NCI-H446 (cell line): ENCODE results near the gene COL20A1.

Experiments
- DNase-seq, 2 experiments: peaks; one replicate each; lab custom pipeline; 2025; lab: John Stamatoyannopoulos, UW

The COL20A1 gene

DNA sequence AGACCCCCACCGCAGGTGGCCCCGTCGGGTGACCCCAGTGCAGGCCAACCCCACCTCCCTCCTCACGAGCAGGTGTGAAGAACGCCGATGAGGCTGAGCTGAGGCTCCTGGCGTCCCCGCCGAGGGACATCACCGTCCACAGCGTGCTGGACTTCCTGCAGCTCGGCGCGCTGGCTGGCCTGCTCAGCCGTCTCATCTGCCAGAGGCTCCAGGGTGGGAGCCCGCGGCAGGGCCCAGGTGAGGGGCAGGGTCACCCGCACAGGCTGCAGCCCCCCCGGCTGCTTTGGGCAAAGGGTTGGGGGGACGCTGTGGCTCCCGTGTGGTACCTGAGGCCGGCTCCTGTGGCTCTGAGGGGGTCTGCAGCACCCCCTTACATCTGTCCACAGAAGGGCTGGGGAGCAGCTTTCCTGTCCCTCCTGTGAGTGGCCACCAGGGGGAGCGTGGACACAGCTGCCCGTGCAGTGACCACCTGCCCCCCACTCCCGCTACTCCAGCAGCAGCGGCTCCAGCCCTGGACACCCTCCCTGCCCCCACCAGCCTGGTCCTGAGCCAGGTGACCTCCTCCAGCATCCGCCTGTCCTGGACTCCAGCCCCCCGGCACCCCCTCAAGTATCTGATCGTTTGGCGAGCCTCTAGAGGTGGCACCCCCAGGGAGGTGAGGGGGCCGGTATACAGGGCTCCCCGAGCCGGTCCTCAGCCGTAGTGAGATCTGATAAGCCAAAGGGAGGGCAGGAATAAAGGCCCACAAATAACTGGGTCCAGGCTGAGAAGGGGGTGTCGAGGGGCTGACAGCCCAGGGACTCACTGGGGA lies 16.5 kb downstream of the COL20A1 start:
- DNase-seq, result peak in 1 of 2 experiments; percentile 46

DNA sequence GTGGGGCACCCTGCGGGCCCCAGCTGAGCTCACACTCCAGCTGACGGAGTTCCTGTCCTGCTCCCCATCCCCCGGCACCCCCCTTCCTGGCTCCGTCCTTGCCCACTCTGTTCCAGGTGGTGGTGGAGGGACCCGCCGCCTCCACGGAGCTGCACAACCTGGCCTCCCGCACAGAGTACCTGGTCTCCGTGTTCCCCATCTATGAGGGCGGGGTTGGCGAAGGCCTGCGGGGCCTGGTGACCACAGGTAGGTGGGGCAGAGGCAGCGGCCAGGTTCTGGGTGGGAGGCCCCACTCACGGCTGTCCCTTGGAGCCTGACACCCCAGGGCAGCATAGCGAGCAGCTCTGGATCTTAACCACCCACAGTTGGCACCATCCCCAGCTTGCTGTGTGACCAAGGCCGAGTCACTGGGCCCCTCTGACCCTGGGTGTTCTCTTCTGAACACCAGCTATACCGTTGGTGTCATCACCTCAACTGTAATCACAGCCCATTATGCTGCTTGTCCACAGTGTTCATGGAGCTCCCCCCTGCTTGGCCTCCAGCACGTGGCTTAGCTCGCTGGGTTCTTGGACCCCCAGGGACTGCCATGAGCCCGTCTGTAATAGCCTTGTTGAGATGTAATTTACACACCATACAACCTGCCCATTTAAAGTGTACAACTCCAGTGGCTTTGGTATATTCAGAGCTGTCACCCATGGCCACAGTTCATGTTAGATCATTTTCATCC lies 17.4 kb downstream of the COL20A1 start:
- no peak for DNase-seq

DNA sequence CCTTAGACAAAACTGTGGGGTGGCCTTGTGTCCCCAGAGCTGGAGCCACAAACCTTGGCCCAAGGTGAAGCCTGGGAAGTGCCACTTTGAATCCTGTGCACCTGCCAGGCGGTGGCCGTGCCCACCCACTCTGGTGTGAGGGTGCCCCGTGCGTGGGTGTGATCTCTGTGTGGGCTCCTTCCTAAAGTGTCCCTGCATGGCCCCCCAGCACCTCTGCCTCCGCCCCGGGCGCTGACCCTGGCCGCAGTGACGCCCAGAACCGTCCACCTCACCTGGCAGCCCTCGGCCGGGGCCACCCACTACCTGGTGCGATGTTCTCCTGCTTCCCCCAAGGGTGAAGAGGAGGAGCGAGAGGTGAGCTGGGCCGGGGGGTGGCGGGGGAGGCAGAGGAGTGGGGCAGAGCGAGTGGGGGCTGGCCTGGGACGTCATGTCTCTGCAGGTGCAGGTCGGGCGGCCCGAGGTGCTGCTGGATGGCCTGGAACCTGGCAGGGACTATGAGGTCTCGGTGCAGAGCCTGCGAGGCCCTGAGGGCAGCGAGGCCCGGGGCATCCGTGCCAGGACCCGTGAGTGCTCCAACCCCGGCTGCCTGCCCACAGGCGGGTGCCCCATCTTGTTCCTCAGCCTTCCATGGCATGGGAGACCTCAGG lies 18.3 kb downstream of the COL20A1 start:
- no peak for DNase-seq

DNA sequence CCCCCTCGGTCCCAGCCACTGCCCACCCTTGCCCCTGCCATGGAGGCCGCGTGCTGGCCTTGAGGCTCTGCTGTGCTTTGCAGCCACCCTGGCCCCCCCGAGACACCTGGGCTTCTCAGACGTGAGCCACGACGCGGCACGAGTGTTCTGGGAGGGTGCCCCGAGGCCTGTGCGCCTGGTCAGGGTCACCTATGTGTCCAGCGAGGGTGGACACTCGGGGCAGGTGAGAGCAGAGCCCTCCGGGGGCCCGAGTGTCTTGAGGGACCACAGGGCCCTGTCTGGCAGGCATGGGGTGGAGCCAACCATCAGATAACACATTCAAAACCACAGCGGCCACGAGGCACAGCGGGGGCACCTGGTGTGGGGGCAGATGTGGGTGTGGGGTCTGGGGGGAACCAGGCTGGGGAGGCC lies 18.9 kb downstream of the COL20A1 start:
- no peak for DNase-seq

DNA sequence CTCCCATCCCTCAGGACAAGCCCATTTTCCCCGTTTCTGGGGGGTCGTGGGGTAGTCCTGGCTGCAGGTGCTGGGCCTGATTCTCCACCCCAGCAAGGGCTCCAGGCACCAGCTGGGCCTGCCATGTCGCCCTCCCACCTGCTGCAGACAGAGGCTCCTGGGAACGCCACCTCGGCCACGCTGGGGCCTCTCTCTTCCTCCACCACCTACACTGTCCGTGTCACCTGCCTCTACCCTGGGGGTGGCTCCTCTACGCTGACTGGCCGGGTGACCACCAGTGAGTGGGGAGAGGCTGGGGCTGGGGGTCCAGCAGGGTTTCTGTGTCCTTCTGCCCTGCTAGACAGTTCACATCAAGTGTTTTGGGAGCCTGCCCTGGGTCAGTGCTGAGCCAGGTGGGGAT lies 19.3 kb downstream of the COL20A1 start:
- no peak for DNase-seq

DNA sequence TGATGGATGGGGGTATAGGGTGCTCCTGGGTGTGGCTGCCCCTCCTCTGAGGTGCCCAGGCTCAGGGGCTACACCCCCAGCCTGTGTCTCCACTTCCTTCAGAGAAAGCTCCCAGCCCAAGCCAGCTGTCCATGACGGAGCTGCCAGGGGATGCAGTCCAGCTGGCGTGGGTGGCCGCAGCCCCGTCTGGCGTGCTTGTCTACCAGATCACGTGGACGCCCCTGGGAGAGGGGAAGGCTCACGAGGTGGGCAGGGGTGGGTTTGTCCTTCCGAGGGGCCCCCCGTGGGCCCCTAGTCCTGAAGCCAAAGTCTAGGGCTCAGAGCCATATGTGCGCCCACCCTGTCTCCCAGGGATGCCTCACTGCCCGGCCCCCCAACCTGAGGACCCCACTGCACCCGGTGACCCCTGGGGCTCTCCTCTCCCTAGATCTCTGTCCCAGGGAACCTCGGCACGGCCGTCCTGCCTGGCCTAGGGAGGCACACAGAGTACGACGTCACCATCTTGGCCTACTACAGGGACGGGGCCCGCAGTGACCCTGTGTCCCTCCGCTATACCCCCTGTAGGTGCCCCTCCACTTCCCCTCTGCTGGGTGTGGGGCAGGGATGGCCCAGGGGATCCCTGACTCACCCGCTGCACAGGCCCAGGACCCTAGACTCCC lies 19.8 kb downstream of the COL20A1 start:
- peak in 1 of 2 experiments; percentile 27 for DNase-seq

DNA sequence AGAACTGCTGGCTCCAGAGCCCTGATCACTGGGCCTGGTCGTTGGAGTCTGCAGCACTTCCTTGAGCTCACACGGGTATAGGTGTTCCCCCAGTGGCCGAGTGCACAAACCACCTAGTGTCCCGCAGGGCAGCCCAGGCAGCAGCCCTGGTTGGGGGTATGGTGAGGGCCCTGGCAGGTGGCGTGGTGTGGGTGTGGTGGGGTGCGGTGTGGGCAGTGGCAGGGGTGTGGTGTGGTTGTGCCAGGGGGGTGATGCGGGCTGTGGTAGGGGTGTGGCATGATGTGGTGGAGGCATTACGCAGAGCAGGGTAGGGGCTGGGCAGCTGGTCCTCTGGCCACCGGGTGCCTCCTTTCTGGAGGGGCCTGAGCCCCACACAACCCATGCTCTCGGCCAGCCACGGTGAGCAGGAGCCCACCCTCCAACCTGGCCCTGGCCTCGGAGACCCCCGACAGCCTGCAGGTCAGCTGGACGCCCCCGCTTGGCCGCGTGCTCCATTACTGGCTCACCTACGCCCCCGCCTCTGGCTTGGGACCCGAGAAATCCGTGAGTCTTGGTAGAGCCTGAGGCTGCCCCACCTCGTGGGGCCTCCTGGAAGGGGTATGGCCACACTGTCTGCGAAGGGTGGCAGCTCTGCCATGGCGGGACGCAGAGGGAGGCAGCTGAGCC lies 20.5 kb downstream of the COL20A1 start:
- DNase-seq, result no peak

DNA sequence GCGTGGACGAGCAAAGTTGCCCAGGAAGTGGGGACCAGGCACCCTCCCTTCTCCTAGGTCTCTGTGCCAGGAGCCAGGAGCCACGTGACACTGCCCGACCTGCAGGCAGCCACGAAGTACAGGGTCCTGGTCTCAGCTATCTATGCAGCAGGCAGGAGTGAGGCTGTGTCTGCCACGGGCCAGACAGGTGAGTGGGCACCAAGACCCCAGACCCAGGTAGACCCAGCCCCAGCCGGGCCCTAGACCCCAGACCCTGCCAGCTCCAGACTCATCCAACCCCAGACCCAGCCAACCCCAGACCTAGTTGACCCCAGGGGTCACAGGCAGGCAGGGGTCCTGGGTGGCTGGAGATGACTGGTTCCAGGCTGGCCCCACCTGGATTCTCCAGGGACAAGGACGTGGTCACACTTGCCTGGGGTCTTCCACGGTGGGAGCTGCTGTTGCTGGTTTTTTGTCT lies 21.1 kb downstream of the COL20A1 start:
- no peak for DNase-seq

DNA sequence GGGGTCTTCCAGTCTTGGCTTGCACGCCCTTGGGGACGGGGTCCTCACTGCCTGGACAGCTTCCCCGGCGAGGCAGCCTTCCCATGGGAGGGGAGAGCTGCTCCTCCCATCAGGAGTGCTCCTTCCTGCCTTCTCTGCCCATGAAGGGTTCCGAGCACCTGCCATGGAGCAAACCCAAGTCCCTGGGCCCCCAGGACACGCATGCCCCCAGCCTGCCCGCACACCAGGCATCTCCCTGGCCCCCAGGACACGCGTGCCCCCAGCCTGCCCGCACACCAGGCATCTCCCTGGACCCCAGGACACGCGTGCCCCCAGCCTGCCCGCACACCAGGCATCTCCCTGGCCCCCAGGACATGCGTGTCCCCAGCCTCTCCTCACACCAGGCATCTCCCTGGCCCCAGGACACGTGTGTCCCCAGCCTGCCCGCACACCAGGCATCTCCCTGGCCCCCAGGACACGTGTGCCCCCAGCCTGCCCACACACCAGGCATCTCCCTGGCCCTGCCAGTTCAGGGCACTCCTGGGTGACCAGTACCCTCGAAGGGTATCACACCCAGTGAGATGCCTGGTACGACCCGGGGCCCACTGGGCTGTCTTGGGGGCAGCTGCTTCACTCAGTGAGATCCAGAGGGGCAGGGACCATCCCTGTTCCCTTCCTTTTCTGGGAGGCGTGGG lies 21.7 kb downstream of the COL20A1 start:
- DNase-seq, result no peak

DNA sequence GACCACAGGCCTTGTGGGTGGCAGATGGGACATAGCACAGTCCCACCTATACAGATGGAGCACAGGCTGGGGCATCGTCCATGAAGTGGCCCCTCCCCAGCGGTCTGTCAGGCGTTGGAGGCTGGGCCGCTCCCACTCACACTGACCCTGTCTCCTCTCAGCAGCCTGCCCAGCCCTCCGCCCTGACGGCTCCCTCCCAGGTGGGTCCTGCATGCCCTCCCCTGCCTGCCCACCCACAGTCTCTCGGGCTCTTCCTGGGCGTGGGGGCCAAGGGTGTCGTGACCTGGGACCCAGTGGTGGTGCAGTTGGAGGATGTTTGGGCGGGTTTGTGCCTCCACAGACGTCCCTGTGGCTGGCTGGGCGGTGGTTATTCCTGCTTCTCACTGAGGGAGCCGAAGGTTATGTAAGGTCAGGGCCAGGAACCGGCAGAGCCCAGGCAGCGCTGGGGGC lies 22.3 kb downstream of the COL20A1 start:
- no peak for DNase-seq

DNA sequence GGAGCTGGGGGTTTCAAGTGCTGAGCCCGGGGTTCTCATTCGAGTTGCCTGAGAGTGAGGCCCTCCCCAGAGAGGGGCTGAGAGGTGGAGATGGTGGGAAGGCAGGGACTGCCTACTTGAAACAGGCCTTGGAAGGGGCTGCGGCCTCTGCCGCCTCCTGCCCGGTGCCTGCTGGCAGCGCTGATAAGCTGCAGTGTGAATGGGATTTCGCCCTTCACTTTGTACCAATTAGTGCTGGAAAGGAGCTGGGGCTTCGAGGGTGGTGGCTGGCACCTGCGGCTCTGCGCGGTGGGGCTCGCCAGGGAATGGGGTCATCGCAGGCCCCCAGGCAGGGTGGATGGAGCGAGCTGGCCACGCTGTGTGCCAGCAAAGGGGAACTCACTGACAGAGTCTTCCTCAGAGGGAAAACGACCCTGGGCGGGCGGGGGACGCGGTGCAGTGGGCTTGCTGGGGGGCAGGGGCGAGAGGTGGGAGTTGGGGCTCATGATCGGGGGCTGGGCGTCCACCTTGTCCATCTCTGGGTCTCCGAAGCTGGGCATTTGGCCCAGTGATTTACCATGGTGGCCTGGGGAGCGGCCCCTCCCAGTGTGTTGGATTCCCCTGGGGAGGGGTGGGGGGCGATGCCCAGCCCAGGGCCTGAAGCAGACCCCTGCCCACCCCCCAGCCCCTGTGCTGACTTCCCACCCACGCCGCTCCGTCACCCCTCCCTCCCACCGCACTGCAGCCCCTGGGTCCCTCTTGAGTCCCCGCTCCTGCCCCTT lies 22.9 kb downstream of the COL20A1 start:
- no peak for DNase-seq

DNA sequence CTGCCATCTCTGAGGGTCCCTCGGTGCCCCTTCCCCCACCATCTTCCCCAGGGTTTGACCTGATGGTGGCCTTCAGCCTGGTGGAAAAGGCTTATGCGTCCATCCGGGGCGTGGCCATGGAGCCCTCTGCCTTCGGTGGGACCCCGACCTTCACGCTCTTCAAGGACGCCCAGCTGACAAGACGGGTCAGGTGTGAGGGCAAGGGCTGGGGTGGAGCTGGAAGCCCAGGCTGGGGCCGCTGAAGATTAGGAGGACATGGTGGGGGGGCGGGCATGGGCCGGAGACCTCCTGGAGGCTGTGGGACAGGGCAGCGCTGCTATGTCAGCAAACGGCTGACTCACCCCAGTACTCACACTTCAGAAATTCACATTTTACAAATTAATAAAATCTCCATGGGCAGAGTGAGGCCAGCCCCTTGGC lies 23.5 kb downstream of the COL20A1 start:
- no peak for DNase-seq

DNA sequence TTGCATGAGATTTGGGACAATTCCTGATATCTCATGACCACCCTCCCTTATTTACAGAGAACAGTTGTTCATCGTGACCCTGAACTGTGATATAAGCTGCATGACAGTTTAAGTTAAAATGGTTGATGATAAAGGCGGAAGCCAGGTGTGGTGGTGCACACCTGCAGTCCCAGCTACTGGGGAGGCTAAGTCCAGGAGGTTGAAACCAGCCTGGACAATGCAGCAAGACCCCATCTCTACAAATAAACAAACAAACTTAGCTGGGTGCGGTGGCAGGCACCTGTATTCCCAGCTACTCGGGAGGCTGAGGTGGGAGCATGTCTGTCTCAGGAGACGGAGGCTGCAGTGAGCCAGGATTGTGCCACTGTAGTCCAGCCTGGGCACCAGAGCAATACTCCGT lies 24.1 kb downstream of the COL20A1 start:
- no peak for DNase-seq

DNA sequence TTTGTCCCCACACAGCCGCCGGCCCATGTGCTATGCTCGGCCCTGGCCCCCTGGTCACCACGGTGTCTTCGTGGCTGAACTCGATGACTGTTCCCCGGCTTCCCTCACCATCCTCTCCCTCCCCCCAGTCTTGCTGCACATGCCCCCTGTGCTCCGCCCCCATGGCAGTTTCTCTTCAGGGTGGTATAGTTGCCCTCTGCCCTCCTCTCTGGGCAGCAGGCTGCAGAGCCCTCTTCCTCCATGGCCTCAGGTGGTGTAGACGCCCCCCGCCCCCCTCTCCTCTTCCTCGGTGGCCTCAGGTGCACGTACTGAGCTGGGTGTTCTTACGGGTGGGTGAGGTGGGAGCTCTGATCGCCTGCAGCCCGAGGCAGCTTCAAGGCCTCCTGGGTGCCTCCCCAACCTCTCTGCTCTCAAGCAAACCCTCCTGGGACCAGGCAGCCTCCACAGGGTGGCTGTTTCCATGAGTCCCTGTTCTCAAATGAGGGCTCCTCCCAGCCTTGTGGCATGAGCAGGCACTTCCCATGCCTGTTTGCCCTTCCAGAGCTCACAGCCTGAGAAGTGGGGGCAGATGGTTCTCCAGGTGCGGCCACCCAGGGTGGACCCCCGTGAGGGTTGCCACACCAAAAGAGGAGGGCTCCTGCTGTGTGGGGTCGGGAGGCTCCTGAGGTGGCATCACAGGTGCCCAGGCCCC lies 24.8 kb downstream of the COL20A1 start:
- DNase-seq, result no peak

DNA sequence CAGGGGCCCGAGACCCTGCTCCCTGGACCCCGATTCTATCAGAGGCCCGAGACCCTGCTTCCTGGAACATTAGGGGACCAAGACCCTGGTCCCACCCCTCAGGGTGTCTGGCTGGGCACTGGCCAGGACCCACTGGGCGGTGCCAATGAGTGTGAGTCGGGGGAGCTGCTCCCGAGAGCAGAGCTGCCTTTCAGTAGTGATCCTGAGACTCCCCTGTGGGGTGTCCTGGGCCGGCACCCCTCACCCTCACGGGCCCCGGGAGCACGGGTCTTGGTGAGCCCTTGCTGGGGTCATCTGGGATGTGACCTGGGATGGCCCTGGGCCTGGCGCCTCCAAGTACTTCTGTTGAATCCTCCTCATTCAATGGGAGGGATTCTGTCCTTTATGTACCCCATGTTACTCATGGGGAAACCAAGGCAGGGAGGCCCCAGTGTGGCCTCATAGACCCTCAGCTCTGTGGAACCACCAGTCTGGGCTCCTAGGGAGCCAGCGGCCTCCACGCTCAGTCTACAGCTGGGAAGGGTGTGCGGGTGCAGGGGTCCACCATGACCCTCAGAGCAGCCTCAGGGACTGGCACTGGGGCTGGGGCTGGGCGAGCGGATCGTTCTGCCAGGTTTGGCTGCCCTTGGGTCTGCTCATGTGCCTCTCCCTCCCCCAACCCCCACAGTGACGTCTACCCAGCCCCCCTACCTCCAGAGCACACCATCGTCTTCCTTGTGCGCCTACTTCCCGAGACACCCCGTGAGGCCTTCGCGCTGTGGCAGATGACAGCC lies 25.6 kb downstream of the COL20A1 start:
- no peak for DNase-seq

DNA sequence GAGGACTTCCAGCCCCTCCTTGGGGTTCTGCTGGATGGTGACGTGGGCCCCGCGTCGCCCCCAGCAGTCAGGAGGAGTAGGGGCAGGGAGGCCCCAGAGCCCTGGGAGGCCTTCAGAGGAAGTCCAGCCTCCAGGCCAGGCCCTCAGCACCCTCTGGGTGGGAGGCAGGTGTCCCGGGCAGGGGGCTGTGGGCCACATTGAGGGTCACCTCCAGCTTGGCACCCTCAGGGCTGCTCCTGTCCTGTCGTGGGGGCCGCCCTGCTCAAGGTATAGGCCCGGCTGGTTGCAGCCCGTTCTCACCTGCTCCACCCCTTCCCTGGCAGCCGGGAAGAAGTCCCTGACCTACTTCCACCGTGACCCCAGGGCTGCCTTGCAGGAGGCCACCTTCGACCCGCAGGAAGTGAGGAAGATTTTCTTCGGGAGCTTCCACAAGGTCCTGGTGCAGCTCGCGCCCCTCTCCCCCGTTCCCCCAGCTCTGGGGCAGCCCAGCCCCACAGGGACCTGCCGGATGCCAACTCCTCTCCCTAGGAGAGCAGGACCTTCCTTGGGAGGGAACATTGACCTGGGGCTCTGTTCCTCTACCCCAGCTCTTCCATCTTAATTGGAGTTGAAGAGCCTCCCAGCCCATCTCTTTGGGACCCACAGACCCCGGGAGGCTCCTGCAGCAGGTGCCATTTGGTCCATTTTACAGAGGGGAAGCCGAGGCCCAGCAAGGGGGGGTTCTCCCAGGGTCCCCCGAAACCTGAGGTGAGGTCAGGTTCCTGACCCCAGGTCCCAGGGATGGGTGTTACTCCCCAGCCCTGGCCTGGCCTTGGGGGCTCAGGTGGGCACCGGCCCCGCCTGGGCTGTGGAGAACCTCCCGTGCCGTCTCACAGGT lies 26.4 kb downstream of the COL20A1 start:
- no peak for DNase-seq

DNA sequence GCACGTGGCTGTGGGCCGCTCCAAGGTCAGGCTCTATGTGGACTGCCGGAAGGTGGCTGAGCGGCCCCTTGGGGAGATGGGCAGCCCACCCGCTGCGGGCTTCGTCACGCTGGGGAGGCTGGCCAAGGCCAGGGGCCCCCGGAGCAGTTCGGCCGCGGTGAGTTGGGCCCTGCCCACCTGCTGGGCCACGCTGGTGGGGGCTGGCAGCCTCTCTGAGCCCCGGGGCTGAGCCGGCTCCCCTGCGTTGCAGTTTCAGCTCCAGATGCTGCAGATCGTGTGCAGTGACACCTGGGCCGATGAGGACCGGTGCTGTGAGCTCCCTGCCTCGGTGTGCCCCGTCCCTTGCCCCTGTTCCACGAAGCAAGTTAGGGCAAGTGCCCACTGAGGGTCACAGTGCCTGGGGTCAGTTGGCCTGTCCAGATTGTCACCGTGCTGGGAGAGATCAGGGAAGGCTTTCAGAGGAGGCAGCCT lies 27.1 kb downstream of the COL20A1 start:
- no peak for DNase-seq
